ENCODE measurements around the gene TXK.

Gene TXK

DNA sequence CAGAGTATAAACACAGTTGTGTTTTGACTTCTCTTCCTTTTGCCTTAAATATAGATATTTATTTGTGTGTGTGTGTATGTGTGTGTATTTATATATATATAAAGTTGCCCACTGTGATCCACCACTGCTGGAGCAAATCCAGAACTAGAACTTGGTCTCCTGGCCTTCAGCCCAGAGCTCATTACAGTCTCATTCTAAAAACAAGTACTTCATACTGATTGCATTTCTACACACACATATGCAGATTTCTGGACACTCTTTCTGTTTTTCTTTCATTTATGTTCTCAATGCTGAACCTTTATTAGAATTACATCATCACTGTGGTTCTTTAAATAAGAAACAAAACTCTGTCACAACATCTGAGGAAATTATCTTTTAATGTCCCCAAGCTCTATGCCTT lies 381 bp downstream of the TXK start:
- DNase-seq (ENCODE audit: low read depth), result no peak

DNA sequence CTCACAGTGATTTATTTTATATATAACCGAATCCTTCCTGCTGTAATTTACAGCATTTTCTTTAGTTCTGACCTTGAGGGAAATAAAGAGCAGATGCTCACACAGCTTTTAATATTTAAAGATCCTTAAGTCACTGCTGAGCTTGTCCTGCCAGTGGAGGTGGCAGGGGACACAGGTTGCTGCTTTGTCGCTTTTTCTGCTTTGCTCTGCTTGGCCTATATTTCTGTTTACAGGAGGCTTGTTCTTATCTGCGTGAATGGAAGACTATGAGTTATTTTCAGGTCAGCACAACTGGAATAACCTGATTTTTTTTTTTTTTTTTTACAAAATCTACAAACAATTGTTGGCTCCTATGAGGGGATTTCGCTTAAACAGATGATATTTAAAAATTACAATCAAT lies 2.3 kb downstream of the TXK start:
- no peak for DNase-seq (ENCODE audit: low read depth)

DNA sequence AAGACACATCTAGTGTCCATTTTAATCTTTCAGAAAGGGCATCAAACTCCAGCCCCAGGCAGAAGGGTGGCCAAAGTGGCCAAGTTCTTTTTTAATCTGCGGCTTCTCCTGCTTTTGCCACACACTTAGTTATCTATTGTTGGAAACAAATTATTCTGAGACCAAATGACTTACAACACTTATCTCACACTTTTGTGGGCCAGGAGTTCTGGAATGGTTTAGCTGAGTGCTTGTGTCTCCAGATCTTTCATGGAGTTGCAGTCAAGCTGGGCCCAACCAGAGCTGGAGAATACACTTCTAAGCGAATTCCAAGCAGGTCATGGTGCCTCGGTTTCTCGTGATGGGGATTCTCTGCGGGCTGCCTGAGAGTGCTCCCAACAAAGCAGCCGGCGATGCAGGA lies 4.0 kb downstream of the TXK start:
- no peak for DNase-seq (ENCODE audit: low read depth)

DNA sequence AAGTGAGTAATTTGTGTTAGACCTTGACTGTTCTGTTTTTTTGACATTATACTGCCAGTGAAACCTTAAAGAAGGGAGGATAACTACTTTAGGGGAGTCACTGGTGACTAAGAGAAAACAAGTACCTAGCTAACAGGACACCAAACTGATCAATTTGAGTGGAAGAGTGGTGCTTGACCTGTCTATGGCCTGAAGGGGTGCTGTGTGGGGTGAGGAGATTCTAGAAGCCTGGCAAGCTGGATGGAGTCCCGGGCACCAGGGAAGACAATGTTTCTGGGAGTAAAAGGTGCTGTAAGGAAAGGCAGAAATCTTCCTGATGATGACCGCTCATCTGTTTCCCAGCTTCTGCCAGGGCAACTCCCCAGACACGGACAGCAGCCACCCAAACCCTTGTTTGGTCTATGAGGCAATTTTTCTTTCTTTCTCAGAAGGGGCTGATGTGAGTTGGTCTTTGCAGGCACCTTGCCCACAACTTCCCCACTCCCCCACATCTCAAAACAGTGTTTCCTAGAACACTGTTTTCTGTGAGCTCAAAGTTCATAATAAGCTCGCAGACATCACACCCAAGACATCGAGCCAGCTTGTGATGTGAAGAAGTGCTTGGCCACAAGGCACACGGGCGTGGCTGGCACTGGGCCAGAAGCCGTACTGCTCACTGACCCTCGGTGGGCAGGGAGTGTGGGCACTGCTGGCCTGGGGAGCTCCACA lies 4.6 kb downstream of the TXK start:
- DNase-seq (ENCODE audit: low read depth), result no peak

DNA sequence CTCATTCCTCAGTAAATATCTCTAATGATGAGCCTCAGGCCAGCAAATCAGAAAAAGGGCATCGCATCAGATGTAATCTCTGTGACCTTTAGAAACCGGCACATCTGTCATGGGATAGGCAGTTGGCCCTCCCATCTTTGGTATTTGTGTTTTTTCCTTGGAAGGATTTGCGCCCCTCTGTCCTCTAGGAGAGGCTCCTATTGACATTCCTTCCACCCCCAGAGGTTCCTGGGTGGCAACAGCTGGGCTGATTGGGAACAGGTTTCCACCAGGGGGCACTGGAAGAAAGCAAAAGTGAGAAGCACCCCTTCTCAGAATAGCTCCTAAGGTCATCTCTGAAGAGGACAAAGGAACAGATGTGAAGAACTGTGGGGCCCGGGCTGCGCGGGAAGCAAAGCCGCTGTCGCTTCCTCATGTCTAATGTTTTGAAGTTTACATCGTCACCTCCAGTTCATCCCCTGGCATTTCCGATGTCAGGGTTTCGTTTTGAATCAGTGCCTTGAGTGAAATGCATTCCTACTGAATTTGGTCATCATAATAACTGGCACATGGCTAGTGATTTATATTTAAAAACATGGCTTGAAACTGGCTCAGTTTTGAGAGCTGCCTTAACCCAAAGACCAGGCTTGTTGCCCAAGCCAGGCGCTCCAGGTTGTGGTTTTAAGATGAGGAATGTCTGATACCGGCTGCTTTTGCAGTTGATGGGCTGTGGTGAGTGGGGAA lies 6.2 kb downstream of the TXK start:
- DNase-seq (ENCODE audit: low read depth), result peak; percentile 40

DNA sequence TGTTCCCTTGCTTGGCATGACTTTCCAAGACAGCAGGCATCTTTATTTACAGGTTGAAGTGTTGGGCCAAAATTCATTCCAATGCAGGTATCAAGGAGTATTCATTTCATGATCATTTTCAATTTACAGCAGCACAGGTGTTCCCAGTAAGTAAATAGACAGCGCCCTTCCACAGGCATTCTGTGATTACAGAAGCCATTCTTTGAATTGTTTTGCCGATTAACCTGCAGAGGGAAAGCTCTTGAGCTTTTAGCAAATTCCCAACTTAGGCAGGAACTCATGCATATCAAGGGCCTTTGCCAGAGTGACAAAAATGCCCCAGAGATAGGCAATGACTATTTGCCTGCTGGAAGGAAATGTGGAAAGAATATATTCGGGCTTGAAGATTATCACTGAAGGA lies 6.8 kb downstream of the TXK start:
- DNase-seq (ENCODE audit: low read depth), result no peak

DNA sequence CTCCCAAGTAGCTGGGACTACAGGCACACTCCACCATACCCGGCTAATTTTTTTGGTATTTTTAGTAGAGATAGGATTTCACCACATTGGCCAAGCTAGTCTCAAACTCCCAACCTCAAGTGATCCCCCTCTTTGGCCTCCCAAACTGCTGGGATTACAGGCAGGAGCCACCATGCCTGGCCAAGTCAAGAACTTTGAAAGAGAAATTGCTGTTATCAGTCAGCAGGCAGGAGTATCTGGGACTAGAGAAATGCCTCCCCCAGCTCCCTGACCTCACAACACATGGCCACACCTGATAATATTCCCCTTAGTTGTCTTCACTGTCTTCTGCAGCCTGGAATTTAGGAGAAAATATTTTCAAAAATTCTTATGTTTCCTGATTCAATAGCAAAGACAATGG lies 7.4 kb downstream of the TXK start:
- DNase-seq (ENCODE audit: low read depth), result no peak

DNA sequence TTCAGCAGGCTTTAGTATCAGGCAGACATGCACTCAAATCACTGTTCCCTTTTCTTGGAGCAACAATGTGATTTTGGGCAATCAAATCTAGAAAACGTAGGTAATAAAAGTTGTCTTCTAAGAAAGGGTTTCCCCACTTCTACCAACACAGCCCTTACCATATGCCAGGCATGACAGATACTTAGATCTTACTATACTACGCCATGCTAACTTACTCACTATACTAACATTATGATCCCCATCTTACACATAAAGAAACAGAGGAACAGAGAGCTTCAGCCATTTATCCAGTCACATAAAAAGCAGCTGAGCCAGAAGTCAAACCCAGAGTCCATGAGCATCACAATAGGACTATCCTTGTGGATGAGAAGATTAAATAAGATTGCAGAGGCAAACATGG lies 9.2 kb downstream of the TXK start:
- DNase-seq (ENCODE audit: low read depth), result no peak

DNA sequence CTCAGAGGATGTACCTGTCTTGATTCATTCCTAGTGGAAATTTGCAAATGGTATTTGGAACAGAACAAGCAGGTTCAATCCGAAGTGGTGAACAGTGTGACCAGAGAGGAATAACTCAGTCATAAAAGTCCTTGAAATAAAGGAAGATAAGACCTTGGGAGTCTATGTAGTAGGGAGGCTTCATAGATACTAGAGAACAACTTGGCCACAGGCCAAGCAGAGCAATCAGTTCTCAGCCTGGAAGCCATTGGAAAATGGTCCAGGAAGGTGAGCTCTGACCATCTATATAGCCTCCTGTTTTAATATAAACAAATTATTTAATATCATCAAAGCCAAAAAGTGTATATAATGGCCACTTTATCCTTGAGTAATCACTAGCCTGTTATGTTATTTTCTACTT lies 11.3 kb downstream of the TXK start:
- DNase-seq (ENCODE audit: low read depth), result no peak

DNA sequence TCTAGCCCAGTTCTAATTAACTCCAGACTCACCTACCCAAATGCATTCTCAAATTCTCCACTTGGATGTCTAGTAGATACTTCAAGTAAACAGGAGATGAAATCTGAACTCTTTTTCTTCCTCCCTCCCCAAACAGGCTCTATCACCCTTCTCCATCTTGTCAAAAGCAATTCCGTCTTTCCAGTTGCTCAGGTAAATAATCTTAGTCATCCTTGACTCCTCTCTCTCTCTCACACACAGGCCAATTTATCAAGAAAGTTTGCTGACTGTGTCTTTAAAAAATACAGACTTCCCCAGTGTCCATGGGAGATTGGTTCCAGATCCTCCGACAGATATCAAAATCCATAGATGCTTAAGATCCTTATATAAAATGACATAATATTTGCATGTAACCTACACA lies 12.9 kb downstream of the TXK start:
- no peak for DNase-seq (ENCODE audit: low read depth)

DNA sequence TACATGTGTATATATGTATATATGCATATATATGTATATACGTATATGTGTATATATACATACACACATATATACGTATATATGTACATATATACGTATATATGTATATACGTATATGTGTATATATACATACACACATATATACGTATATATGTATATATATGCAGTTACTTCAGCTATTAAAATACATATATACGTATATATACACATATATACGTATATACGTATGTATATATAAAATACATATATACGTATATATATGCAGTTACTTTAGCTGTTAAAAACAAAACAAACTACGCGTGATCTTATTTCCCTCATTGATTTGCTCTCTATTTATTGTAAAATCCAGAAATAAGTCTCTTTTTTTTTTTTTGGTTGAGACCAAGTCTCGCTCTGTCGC lies 13.9 kb downstream of the TXK start:
- DNase-seq (ENCODE audit: low read depth), result no peak

DNA sequence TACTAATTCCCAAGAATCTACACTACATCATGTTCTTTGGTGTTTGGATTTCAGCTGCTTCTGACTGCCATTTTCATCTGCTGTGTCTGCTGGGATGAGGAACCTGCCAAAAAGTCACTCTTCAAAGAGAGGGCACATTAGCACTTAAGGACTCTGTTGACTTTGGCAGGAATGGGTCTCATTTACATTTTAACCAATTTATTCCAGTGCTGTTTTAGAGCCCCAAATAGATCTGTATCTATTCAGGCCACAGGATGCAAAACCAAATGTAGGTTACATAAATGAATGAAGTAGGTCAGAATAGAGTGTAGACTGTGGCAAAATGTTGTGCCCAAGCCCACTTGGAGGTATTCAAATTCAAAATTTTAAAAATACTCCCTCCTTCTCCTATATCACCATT lies 14.4 kb downstream of the TXK start:
- no peak for DNase-seq (ENCODE audit: low read depth)

DNA sequence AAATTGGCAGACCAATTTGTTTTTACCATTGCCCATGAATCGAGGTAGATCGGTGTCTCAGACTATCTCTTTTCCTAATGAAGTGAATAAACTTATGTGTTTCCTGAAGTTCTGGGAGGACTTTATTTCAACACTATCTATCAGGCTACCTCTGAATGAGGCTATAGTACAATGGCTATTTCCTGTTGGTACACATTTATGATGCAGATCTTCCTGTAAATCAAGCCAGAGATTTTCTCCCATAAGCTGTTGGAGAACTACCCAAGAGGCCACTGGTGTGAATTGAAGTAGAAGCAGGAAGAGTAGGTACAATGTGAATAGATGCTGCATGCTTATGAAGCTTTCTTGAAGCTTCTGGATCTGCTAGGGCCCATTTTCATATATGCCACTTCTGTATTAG lies 16.0 kb downstream of the TXK start:
- DNase-seq (ENCODE audit: low read depth), result no peak

DNA sequence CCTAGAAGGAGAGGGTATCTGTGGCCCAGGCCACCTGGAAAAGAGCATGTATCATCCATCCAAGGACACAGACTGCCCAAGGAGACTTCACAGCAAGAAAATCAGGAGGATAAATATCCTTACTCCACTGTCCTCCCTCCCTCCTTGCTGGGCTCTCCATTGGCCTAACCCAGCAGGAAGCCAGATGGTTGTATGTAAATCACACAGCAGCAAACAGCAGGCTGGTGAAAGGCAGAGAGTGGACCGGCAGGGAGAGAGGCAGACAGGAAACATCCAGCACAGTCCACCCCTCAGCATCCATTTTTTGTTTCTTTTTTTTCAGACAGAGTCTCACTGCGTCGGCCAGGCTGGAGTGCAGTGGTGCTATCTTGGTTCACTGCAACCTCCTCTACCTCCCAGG lies 17.5 kb downstream of the TXK start:
- DNase-seq (ENCODE audit: low read depth), result no peak

DNA sequence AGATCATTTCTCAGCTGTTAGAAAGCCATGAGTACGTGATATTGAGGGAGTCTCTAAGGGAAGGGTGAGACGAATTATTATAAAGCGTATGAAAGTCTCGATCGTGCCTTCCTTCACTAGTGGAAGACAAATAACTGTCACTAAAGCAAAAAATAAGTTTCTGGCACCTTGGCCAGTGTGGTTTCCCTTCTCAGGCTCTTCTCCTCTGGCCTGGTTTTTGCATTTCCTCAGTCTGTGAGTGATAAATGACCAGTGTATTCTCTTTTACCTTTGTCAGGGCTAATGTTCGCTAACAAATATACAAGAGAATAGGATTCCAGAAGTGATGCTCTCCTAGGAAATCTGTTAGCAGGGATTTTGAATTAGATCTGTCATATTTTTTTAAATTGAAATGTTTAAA lies 19.6 kb downstream of the TXK start:
- DNase-seq (ENCODE audit: low read depth), result no peak

DNA sequence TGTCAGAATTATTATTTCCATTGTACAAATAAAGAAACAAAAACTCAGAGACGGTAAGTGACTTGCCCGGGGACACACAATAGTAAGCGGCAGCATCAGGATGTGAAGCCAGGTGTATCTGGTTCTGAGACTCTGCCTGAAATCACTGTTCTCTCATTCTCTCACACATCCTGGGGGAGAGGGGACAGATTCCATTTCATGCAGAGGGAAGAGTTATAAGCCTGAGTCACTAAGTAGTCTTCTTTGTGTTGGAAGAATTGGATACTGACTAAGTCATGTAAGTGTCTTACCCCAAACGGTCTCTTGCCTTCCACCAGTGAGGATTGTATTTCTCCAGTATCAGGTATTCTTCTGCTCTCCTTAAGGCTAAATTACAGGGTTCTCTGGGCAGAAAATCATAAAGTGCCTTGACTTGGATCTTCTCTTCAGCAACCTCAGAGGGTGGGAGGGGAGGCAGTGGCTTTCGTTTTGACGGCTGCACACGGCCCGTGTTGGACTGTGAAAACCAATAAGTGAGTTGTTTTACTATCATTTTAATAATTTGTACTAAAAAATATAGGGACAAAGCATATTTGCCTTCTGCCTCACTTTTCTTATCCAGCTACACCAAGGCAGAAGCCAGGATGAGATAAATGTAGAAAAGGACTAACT lies 21.9 kb downstream of the TXK start:
- no peak for DNase-seq (ENCODE audit: low read depth)

DNA sequence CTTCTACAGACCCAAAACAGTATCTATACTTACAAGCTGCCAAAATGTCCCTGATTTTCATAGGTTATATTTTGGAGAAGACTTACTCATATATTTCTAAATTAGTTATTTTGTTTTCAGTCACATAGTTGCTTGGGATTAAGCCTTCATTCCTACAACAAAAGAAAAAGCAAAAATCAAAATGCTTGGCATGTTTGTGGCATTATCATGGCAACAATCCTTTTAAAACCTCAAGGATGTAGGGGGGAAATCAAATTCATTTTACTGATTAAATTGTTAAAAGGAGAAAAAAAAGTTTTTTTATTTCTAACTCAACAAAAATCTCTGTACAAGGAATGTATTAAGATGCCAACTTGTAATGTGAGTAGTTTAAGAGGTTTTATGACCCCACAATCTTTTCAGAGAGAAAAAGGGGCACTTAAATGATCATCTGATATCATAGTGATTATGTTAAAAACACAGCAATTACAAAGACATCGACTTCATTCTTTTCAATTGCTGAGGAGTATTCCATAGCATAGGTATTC lies 23.5 kb downstream of the TXK start:
- no peak for DNase-seq (ENCODE audit: low read depth)

DNA sequence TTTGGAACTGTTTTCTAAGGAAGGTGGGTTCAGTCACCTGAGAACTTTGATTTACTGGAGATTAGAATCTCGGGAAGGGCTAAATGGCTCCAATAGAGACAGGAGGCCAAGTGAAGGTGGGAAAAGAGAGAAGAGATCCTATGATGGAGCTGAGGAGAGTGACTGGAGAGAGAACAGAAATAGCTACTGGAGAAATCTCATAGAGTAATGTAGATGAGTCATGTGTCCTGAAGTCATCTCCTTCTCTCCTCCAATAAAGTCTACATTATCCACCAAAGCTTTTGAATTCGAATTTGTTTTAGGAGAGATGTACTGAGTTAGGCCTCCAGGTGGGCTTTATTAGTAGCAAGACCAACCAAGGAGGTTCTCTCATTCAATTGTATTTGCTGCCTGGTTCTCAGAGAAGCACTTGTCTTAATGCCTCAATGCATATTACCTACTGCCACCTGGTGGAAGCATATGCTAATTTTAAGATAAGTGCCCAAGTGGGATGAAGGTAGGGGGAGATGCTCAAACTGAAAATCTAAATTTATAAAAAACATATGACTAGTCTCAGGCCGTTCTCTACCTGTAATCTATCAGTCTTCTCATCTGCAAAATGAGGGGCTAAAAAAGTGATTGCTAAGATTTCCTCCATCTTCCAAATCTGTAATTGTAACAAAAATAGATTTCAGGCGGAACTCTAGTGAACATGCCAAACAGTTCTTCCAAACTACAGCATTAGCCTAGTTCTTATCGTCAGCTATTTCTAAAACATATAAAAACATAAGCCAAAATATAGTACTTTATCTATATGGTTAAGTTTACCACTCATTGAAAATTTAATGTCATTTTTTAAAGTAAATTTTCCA lies 24.4 kb downstream of the TXK start:
- DNase-seq (ENCODE audit: low read depth), result no peak

DNA sequence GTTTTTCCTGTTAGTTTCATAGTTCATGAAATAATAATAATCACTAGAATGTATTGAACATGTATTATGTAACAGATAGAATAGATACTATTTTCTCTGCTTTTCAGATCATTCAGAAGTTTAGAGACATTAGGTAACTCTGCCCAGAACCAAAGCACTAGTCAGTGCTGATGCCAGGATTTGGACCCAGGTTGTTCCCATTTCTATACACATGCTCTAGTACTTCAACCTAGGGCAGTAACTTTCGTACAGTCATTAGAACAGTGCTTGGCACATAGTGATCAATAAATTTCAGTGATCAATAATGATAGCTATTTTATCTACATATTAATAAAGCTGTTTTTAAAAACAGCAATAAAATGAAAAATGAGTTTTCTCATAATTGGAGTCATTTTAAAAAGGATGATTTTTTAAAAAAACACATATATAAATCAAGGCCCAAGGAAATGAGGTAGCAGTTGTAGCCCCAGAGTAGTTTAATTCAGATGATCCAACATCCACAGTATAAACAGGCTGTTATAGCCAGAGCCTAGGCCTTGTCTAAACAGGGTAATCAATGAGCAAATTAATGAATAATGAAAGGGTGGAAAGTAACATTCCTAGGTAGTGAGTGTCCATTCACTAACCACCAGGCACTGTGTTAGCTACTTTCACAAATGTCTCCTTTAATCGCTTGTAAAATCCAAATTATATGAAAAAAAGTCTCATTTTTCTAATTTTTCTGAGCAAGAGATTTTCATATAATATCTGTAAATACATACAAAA lies 25.6 kb downstream of the TXK start:
- DNase-seq (ENCODE audit: low read depth), result no peak

DNA sequence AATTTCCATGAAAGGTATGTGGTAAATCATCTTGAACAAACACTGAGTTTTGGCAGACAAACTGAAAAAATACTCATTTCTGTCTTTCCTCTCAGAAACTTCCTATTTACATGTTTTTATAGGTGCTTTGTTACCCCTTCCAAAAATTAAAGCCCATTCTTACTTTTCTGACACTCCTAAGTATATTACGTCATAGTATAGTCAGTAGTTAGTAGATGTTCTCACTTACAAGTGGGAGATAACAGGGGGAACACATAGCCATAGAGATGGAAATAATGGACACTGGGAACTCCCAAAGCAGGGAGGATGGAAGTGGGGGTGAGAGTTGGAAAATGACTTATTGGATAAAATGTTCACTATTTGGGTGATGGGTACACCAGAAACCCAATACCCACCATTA lies 28.8 kb downstream of the TXK start:
- DNase-seq (ENCODE audit: low read depth), result no peak

DNA sequence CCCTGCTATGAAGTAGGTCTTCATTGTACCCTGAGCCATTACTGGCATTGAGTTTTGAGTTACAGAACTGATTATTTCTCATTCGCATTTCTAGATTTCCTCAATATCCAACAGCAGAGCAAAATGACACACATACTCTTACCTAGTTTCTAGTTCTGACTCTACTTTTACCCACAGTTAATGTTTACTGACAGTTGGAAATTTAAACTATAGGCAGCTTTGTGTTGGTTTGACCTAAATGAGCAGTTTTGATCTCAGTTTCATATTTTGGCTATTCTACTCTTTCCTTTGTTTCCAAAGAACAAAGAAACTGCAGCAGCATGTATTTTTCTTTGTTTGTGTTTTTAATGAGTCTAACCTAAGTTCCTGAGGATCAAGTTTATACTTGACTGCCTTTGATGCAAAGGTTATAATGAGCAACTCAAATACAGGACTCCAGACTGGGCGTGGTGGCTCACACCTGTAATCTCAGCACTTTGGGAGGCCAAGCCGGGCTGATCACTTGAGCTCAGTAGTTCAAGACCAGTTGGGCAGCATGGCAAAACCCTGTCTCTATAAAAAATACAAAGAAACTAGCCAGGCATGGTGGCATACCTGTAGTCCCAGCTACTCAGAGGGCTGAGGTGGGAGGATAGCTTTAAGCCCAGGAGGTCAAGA lies 30.4 kb downstream of the TXK start:
- DNase-seq (ENCODE audit: low read depth), result no peak
